Liver (tissue), 3 donors: ENCODE data around the gene LCE1F.

ENCODE experiments used
- EGR1 ChIP-seq, 2 donors: IDR thresholded peaks; 2 replicates each; pipeline ENCODE4 v1.6.1; 2016 to 2018; ENCODE audit warnings: antibody characterized with exemption in 2 of 2, low read depth in 2 of 2
- HNF4A ChIP-seq, 2 donors: conservative IDR thresholded peaks; 2 replicates each; pipeline ENCODE4 v1.6.1; 2016; ENCODE audit warnings: antibody characterized with exemption in 2 of 2, mild to moderate bottlenecking in 2 of 2
- RAD21 ChIP-seq, 2 donors: IDR thresholded peaks; 2 replicates each; pipeline ENCODE4 v1.6.1; 2016; ENCODE audit warnings: antibody characterized with exemption in 2 of 2, mild to moderate bottlenecking in 2 of 2
- REST ChIP-seq: IDR thresholded peaks from 2 replicates; pipeline ENCODE4 v1.6.1; 2016; ENCODE audit warnings: antibody characterized with exemption, mild to moderate bottlenecking
- RXRA ChIP-seq, 2 donors: IDR thresholded peaks; 2 replicates each; pipeline ENCODE4 v1.6.1; 2017 to 2018; ENCODE audit warnings: antibody characterized with exemption in 2 of 2, mild to moderate bottlenecking in 1 of 2
- SP1 ChIP-seq: IDR thresholded peaks from 2 replicates; pipeline ENCODE4 v1.6.1; 2018; ENCODE audit warnings: antibody characterized with exemption, mild to moderate bottlenecking
- TAF1 ChIP-seq: conservative IDR thresholded peaks from 2 replicates; pipeline ENCODE4 v1.6.1; 2016; ENCODE audit warnings: antibody characterized with exemption, mild to moderate bottlenecking
- YY1 ChIP-seq: IDR thresholded peaks from 2 replicates; pipeline ENCODE4 v1.6.1; 2016; ENCODE audit warnings: antibody characterized with exemption, mild to moderate bottlenecking
- TF ChIP-seq, protein P1 (sequence below): fragments of 150-350 bp; IDR thresholded peaks from 2 replicates; pipeline ENCODE4 v1.5.1; 2017; ENCODE audit warnings: improper control_type of control experiment, low read depth, low read length; ENCODE audit not compliant: missing input control
- TF ChIP-seq, protein P2 (sequence below): IDR thresholded peaks from 2 replicates; pipeline ENCODE4 v1.6.1; 2016; ENCODE audit warnings: antibody characterized with exemption
- TF ChIP-seq, protein P3 (sequence below): IDR thresholded peaks from 2 replicates; pipeline ENCODE4 v1.6.1; 2016; ENCODE audit warnings: antibody characterized with exemption
- TF ChIP-seq, protein P4 (sequence below): IDR thresholded peaks from 2 replicates; pipeline ENCODE4 v1.6.1; 2016; ENCODE audit warnings: antibody characterized with exemption
- donor health status: healthy.
- donor health status: healthy.

- TF ChIP-seq, protein P1, sequence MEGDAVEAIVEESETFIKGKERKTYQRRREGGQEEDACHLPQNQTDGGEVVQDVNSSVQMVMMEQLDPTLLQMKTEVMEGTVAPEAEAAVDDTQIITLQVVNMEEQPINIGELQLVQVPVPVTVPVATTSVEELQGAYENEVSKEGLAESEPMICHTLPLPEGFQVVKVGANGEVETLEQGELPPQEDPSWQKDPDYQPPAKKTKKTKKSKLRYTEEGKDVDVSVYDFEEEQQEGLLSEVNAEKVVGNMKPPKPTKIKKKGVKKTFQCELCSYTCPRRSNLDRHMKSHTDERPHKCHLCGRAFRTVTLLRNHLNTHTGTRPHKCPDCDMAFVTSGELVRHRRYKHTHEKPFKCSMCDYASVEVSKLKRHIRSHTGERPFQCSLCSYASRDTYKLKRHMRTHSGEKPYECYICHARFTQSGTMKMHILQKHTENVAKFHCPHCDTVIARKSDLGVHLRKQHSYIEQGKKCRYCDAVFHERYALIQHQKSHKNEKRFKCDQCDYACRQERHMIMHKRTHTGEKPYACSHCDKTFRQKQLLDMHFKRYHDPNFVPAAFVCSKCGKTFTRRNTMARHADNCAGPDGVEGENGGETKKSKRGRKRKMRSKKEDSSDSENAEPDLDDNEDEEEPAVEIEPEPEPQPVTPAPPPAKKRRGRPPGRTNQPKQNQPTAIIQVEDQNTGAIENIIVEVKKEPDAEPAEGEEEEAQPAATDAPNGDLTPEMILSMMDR, result no peak
- TF ChIP-seq, protein P2, sequence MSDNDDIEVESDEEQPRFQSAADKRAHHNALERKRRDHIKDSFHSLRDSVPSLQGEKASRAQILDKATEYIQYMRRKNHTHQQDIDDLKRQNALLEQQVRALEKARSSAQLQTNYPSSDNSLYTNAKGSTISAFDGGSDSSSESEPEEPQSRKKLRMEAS, result no peak
- TF ChIP-seq SP1 (no peak), YY1 (no peak), RAD21 (IDR thresholded peaks at IDR 0.05) (no peak), REST (no peak), TAF1 (no peak), RXRA (IDR thresholded peaks at IDR 0.05) (no peak), HNF4A (conservative IDR thresholded peaks at IDR 0.05) (no peak), EGR1 (IDR thresholded peaks at IDR 0.05; ENCODE audit: low read depth in 2 of 2) (no peak)
- TF ChIP-seq, protein P3, sequence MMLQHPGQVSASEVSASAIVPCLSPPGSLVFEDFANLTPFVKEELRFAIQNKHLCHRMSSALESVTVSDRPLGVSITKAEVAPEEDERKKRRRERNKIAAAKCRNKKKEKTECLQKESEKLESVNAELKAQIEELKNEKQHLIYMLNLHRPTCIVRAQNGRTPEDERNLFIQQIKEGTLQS, result no peak
- TF ChIP-seq, protein P4, sequence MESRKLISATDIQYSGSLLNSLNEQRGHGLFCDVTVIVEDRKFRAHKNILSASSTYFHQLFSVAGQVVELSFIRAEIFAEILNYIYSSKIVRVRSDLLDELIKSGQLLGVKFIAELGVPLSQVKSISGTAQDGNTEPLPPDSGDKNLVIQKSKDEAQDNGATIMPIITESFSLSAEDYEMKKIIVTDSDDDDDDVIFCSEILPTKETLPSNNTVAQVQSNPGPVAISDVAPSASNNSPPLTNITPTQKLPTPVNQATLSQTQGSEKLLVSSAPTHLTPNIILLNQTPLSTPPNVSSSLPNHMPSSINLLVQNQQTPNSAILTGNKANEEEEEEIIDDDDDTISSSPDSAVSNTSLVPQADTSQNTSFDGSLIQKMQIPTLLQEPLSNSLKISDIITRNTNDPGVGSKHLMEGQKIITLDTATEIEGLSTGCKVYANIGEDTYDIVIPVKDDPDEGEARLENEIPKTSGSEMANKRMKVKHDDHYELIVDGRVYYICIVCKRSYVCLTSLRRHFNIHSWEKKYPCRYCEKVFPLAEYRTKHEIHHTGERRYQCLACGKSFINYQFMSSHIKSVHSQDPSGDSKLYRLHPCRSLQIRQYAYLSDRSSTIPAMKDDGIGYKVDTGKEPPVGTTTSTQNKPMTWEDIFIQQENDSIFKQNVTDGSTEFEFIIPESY, result no peak
Measured at GRCh38 chr1:152745289-152745704, 29.6 kb upstream of the LCE1F start.
